GM19324 (cell line): Measurements from ENCODE around the gene PLXNC1.

Source experiments
- ATAC-seq: cut with Tn5 transposase; IDR thresholded peaks from one replicate; pipeline ENCODE4 v1.9.1; 2021; ENCODE audit warnings: mild to moderate bottlenecking, moderate library complexity; ENCODE audit not compliant: unreplicated experiment, low FRiP score

PLXNC1 gene

DNA sequence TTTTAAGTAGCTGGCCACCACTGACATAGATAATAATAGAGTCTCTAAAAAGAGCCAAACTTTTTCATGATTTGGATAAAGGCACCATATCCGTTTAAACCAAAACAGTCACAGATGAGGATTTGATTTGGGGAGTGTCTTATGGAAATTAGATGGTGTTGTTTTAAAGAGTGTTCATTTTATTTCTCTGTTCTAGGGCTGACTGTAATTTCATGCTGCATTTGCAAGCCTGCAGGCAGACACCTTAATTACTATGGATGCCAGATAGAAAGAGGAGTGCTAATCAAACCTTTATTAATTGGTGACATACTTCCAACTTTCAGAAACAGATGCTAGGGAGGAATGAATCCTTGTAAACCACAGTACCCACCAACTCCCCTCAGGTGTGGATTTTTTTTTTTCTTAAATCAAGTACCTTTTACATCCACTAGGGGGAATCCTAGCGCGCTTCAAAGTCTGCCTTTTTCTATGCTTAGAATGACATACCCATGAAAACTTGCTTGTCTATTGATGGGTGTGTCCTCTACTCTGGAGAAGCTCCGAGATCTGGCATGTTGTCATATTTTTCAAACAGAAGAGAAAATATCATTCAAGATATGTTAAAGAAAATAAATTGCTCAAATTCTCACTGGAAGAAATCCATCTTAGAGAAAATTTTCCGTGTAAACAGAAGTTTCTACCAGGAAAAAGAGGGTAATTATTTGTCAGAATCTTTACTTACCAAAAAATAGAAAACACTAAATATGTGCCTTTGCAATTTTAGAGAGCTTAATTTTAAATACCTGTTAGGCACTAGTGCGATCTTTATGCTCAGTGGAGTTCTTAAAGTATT lies 14.2 kb upstream of the PLXNC1 start:
- no peak for ATAC-seq

DNA sequence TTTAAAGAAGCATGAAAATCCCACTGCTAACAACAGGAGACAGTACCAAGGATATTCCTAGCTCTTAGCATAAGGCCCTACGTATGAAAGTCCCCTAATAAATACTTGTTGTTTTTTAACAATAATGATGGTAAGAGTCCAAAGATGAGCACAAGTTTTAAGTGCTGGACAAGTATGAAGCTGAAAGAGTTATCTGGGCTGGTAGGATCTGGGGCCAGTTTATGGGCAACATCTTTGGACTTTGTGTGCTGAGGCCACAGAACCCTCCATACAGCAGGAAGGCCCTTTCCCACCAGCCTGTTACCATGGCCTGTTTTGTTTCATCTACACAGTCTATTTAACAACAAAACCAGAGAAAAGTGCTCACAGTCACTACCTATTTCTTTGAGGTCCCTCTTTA lies 12.5 kb upstream of the PLXNC1 start:
- no peak for ATAC-seq

DNA sequence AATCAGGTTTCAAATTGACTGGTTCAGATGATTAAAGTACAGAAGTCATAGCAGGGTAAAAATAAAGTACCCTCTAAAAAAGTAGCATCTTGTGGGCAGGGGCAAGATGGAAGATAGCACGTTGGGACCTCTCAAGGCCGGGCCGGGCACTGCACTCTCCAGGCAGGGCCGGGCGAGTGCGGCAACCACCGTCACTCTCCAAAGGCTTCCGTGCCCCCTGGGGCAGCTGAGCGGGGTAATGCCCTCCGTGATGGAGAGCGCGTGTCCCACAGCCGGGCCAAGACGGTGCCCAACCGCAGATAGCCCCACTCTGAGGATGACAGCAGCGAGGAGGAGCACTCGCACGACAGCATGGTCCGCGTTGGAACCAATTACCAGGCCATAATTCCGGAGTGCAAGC lies 8.6 kb upstream of the PLXNC1 start:
- no peak for ATAC-seq

DNA sequence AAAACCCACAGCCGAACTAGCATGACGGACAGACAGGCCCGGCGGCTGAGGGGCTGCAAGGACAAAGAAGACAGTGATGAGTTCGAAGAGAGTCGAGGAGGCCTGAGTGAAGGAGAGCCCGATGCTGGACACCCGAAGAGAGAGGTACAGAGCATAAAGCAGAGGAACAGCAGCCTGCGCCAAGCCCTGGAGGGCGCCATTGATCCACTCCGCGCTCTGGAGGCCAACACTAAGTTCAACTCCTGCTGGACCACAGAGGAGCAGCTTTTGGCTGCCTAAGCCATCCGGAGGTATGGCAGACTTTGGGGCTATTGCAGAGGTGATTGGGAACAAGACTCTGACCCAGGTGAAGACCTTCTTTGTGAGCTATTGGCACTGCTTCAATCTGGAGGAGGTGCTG lies 7.8 kb upstream of the PLXNC1 start:
- ATAC-seq: no peak

DNA sequence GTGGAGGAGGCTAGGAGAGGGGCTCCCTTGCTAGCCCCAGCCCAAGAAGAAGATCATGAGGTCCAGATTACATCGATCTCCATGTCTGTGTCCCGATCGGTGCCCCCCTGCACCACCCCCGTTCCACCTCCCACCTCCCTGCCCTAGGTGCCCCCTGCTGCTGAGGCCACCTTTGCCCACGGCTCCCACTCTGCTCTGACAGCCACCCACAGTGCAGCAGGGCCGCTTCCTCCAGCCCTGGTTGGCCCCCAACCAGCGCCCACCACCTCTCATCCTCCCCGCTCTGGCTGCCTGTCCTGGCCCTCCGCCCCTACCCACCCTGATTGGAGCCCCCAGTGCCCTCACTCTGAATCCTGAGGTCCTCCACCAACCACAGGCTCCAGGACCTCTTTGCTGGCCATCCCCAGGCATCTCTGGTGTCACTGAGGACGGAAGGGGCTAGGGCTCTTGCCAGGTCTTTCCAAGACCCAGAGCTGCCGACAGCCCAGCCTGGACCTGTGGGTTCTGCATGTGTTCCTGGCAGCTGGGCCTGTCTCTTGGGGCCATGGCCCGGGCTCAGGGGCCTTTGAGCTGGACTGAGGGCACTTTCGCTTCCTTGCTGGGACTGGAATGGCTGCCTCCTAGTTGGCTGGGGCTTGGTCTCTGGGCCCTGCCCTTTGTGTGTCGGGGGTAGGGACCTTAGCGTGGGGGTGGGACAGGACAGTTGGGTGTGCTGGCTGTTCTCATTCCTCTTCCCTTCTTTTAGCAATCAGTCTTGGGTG lies 7.2 kb upstream of the PLXNC1 start:
- no peak for ATAC-seq

DNA sequence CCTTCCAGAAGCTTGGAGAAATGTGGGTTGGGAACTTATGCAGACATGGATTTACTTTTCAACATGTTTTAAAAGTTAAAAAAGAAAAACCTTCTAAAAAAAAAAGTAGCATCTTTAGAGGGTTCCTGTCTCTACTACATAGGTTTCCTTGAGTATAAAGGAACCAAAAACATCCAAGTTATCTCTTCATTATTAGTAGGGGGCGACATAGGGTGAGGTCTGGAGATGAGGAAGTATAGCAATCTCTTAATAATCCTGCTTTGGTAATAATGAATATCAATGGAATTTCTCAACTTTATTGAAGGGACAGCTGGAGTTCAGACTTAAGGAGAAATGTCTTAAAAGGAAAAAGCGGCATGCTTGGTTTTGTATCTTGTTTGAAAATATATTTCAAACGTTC lies 6.5 kb upstream of the PLXNC1 start:
- ATAC-seq: no peak

DNA sequence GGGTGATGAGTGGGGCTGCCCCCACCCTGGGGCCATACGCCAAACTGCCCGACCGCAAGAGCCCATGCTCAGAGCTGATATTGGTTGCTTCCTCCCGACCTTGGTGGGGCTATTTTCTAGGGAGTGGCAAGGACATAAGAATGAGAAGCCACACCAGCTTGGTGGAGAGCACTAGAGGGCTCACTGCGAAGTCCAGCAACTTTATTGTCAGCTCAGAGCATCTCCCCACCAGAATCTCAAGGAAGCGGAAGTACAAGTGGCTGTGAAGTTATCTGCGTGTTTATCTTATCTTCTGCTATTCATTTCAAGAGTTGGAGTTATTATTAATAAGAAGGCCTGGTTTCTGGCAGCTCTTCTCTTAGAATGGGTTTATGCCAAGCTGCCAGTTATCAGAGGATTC lies 4.9 kb upstream of the PLXNC1 start:
- no peak for ATAC-seq

DNA sequence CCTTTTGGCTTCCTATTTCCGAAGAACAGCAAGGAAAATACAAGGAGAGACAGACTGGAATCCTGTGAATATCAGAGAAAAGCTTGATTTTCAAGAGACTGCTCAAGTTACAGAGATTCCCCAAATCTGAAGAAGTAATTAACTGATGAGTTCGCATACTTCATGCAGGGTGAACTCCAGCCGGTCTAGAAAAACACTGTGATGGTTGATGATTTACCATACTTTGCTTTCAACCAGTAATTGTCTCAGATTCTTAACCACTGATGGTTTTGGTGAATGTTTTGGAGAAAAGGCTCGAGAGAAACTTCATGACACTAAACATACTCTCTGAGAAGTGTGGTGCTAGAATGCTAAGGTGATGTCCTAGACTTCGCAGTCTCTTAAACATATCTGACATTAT lies 4.4 kb upstream of the PLXNC1 start:
- ATAC-seq: no peak

DNA sequence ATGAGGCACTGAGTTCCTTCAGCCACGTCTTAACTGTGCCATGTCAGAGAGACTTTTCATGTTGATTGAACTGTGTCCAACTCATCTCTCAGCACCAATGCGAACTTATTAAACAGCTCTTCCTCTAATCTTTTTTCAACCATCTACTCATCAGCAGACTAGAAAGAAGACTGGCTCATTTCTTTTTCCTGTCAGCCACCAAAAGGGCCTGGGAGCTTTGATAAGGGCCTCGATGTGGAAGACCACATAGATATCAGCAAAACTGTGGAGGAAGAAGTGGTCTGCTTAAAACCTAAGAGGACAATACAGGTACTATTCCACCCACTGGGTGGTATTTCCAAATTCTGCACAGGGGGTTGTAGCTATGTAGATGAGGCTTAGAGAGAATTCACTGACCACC lies 3.6 kb upstream of the PLXNC1 start:
- ATAC-seq: no peak

- no peak for ATAC-seq
Measured at GRCh38 chr12:94145191-94145983, 3.0 kb upstream of the PLXNC1 start.

DNA sequence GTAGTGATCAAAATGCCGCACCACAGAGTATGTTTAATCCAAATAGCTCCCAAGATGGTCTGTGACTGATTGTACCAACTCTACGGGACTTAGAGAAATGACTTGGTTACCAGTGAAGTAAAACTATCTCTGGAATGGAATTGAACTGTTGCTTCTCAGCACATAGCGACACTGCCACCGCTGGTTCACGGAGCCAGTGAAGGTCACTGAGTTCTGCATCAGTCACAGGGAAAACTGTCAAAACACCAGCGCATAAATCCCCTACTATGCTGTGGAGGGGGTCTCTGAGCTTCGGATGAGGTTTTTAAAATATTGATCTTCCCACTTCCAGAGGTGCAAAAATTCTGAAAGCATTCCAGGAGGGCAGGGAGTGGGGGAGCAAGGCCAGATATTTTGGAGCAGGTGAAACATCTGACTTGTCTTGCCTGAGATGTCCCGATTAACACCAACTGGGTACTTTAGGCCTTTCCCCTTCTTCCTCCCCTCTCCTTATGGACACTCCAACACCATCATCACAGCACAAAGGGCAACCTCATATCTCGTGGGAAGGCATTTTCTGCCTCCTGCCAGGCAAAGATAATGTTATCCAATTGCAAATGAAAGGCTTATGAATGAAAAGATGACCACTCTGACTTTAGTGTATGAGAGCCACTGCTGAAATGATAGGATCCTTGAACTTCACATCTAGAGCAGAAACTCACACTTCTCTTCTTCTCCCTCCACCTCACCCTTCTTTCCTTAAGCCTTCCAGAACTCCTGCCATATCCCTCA lies 2.0 kb upstream of the PLXNC1 start:
- ATAC-seq: no peak

DNA sequence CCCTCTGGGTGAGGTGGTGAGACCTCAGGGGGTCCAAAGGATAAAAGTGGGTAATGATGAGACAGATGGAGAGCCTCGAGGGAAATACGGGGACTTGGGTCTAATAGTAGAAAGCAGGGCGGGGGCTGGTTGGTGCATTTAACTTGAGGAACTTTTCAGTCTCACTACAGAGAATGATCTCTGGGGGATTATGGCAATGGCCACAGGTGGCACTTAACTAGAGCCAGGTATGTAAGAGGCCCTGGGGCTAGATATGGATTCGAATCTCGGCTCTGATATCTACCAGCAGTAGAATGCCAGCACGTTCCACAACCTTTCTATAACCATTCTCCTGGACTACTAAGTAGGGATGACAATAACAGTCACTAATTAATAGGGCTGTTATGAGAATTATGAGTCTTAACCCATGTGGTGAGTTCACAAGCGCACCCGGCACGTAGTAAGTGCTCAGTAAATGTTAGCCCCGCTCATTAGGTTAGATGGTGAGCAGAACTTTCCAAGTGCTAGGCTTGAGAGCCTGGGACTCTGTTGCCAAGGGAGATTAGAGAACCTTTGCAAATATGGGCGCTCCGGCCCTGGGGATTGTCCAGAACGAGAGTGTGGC lies 888 bp upstream of the PLXNC1 start:
- no peak for ATAC-seq

- ATAC-seq: peak; percentile 24
Measured at GRCh38 chr12:94148739-94149118, 352 bp downstream of the PLXNC1 start.

DNA sequence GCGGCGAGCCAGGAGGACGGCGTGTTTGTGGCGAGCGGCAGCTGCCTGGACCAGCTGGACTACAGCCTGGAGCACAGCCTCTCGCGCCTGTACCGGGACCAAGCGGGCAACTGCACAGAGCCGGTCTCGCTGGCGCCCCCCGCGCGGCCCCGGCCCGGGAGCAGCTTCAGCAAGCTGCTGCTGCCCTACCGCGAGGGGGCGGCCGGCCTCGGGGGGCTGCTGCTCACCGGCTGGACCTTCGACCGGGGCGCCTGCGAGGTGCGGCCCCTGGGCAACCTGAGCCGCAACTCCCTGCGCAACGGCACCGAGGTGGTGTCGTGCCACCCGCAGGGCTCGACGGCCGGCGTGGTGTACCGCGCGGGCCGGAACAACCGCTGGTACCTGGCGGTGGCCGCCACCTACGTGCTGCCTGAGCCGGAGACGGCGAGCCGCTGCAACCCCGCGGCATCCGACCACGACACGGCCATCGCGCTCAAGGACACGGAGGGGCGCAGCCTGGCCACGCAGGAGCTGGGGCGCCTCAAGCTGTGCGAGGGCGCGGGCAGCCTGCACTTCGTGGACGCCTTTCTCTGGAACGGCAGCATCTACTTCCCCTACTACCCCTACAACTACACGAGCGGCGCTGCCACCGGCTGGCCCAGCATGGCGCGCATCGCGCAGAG lies 873 bp downstream of the PLXNC1 start:
- peak; percentile 30 for ATAC-seq

GRCh38 chr12:94149781-94150239 lies 1.4 kb downstream of the PLXNC1 start:
- ATAC-seq: no peak

GRCh38 chr12:94150240-94151121 lies 2.1 kb downstream of the PLXNC1 start:
- no peak for ATAC-seq

- ATAC-seq: no peak
Measured at GRCh38 chr12:94151582-94151981, 3.2 kb downstream of the PLXNC1 start.

DNA sequence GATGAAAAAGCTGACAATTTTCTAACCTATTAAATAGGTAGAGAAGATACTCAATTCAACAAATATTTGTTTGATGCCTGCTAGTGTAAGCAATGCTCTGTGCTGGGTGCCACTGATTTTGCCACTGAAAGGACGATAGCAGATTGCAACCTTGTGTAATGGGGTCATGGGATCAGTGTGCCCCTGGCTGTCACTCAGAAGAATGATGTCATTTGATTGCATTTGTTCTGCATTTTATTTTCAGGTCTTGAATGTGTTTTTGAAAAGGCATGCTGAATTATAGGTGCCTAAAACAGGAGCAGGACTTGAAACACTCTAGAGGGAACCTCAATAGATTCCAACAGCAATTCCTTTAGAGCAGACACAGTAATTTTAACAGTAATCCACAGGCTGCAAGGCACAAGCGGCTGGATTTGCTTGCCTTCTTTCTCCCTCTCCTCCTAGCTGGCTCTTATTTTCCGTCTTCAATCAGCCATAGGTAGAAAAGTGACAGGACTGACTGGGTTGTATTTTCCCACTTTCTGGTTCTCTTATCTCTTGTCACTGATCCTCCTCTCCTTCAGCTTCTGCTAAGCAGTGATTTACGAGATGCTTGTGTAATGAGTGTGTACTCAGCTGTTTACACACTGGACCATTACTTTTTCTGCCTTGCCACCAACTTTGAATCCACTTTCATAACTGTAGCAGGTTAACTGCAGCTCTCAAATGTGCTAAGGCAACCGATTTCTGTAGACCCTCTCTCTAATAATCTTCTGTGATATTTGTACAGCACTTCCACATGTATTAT lies 4.1 kb downstream of the PLXNC1 start:
- no peak for ATAC-seq
